Astrocyte (in vitro differentiated cells and primary cell): ENCODE measurements around the gene YTHDC1. TPM values are rescaled to one million over a fixed set of nuclear protein-coding genes. Genes with fewer than 3 reads are reported as not detected.

Experiments
- DNase-seq: peaks from one replicate; pipeline ENCODE4 v3.0.0-alpha.2; 2010; ENCODE audit warnings: low read depth
- FAIRE-seq: peaks from 2 replicates; lab custom pipeline; 2011; peaks lifted over from hg19 to GRCh38; lab: Jason Lieb, UNC
- H2AFZ ChIP-seq: 2 replicates; pipeline ENCODE4 v1.6.0; 2012; ENCODE audit warnings: low read depth, low read length, inconsistent platforms
- H3K27ac ChIP-seq: 2 replicates; pipeline ENCODE4 v1.5.1; 2011; ENCODE audit warnings: low read depth, low read length, inconsistent platforms
- H3K27me3 ChIP-seq: 2 replicates; pipeline ENCODE4 v1.6.0; 2011; ENCODE audit warnings: low read length, inconsistent platforms; ENCODE audit not compliant: insufficient read depth
- H3K36me3 ChIP-seq: 2 replicates; pipeline ENCODE4 v1.5.1; 2011; ENCODE audit warnings: low read length, inconsistent platforms; ENCODE audit not compliant: insufficient read depth
- H3K4me1 ChIP-seq: 2 replicates; pipeline ENCODE4 v1.5.1; 2011; ENCODE audit warnings: low read length, inconsistent platforms; ENCODE audit not compliant: insufficient read depth
- H3K4me2 ChIP-seq: 2 replicates; pipeline ENCODE4 v1.6.0; 2012; ENCODE audit warnings: low read length, inconsistent platforms
- H3K4me3 ChIP-seq: 2 replicates; pipeline ENCODE4 v1.5.1; 2011; ENCODE audit warnings: low read depth, mild to moderate bottlenecking, low read length, inconsistent platforms; ENCODE audit not compliant: insufficient read depth
- H3K79me2 ChIP-seq: 2 replicates; pipeline ENCODE4 v1.6.0; 2012; ENCODE audit warnings: mild to moderate bottlenecking, low read length, inconsistent platforms; ENCODE audit not compliant: insufficient read depth
- H3K9ac ChIP-seq: 2 replicates; pipeline ENCODE4 v1.6.0; 2012; ENCODE audit warnings: mild to moderate bottlenecking, low read length, inconsistent platforms
- H3K9me3 ChIP-seq: 2 replicates; pipeline ENCODE4 v1.5.1; 2012; ENCODE audit warnings: low read depth, mild to moderate bottlenecking, low read length, inconsistent platforms; ENCODE audit not compliant: insufficient read depth
- H4K20me1 ChIP-seq: 2 replicates; pipeline ENCODE4 v1.6.0; 2012; ENCODE audit warnings: low read length, inconsistent platforms; ENCODE audit not compliant: insufficient read depth
- H3K27ac Mint-ChIP-seq: one replicate; pipeline ENCODE4 v1.8.0; 2021; ENCODE audit warnings: mild to moderate bottlenecking, mixed read lengths; ENCODE audit not compliant: unreplicated experiment
- H3K27me3 Mint-ChIP-seq: one replicate; pipeline ENCODE4 v1.8.0; 2021; ENCODE audit warnings: low read depth, mixed read lengths; ENCODE audit not compliant: unreplicated experiment
- H3K36me3 Mint-ChIP-seq: one replicate; pipeline ENCODE4 v1.8.0; 2021; ENCODE audit warnings: low read depth, mixed read lengths; ENCODE audit not compliant: unreplicated experiment
- H3K4me1 Mint-ChIP-seq: one replicate; pipeline ENCODE4 v1.8.0; 2021; ENCODE audit warnings: low read depth, mixed read lengths; ENCODE audit not compliant: unreplicated experiment
- H3K4me3 Mint-ChIP-seq: one replicate; pipeline ENCODE4 v1.8.0; 2021; ENCODE audit warnings: mild to moderate bottlenecking, moderate library complexity, mixed read lengths; ENCODE audit not compliant: unreplicated experiment
- H3K9me3 Mint-ChIP-seq: one replicate; pipeline ENCODE4 v1.8.0; 2021; ENCODE audit warnings: mild to moderate bottlenecking, mixed read lengths; ENCODE audit not compliant: unreplicated experiment
- EZH2 ChIP-seq: IDR thresholded peaks from 2 replicates; pipeline ENCODE4 v1.6.1; 2012; ENCODE audit warnings: mild to moderate bottlenecking, low read length, inconsistent platforms; ENCODE audit not compliant: insufficient read depth
- total RNA-seq: library from RNA; stranded (reverse); gene quantifications from 2 replicates; pipeline ENCODE4 v1.2.1, GENCODE V29; 2021
- TF ChIP-seq, protein P1 (sequence below): IDR thresholded peaks from 2 replicates; pipeline ENCODE4 v1.5.1; 2011; ENCODE audit warnings: low read depth, mild to moderate bottlenecking, inconsistent platforms, low read length, moderate library complexity; ENCODE audit not compliant: insufficient read depth

Gene YTHDC1
- total RNA-seq, 1 donor from 2014 or later, result 95.9 TPM

DNA sequence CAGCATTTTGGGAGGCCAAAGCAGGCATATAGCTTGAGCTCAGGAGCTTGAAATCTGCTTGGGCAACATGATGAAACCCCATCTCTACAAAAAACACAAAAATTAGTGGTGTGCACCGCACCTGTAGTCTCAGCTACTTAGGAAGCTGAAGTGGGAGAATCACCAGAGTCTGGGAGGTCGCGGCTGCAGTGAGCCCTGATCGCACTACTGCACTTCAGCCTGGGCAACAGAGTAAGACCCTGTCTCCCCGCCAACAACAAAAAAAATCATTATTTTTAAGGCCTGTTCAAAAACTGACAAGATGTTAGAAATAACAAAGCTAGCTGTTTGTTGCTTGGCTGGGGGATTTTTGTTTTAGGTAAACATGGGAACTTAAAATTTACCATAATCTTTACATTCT lies 5.1 kb downstream of the YTHDC1 start:
- Histone ChIP-seq H3K9ac (no peak overlapping the region), H3K4me3 (no peak overlapping the region), H3K4me2 (no peak overlapping the region), H3K27ac (no peak overlapping the region), H3K36me3 (no peaks in the 10 kb centered on the region), H4K20me1 (peaks cover 91% of the 10 kb centered on the region), H2AFZ (no peak overlapping the region), H3K79me2 (peaks cover 100% of the 10 kb centered on the region), H3K27me3 (no peaks in the 10 kb centered on the region), H3K4me1 (peaks cover 14% of the 10 kb centered on the region), H3K9me3 (no peaks in the 10 kb centered on the region)
- Mint-ChIP-seq H3K27ac (no peak overlapping the region), H3K4me3 (peak overlapping the region; percentile 62), H3K4me1 (peaks cover 38% of the 10 kb centered on the region), H3K36me3 (peaks cover 5% of the 10 kb centered on the region), H3K27me3 (no peaks in the 10 kb centered on the region), H3K9me3 (no peaks in the 10 kb centered on the region)
- no peak for FAIRE-seq
- no peak for DNase-seq
- TF ChIP-seq, protein P1, sequence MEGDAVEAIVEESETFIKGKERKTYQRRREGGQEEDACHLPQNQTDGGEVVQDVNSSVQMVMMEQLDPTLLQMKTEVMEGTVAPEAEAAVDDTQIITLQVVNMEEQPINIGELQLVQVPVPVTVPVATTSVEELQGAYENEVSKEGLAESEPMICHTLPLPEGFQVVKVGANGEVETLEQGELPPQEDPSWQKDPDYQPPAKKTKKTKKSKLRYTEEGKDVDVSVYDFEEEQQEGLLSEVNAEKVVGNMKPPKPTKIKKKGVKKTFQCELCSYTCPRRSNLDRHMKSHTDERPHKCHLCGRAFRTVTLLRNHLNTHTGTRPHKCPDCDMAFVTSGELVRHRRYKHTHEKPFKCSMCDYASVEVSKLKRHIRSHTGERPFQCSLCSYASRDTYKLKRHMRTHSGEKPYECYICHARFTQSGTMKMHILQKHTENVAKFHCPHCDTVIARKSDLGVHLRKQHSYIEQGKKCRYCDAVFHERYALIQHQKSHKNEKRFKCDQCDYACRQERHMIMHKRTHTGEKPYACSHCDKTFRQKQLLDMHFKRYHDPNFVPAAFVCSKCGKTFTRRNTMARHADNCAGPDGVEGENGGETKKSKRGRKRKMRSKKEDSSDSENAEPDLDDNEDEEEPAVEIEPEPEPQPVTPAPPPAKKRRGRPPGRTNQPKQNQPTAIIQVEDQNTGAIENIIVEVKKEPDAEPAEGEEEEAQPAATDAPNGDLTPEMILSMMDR, result no peak
- no peak for TF ChIP-seq EZH2

- H3K79me2 ChIP-seq, result peaks cover 100% of the 10 kb centered on the region
- DNase-seq, result no peak
- no peak overlapping the region for H2AFZ ChIP-seq
- no peak for TF ChIP-seq EZH2
- TF ChIP-seq, protein P1, result no peak
- H3K27me3 Mint-ChIP-seq, result no peaks in the 10 kb centered on the region
- H3K27ac ChIP-seq, result no peak overlapping the region
- H3K36me3 ChIP-seq, result no peaks in the 10 kb centered on the region
- no peak overlapping the region for H3K4me3 Mint-ChIP-seq
- H3K27ac Mint-ChIP-seq, result no peak overlapping the region
- peaks cover 5% of the 10 kb centered on the region for H3K36me3 Mint-ChIP-seq
- FAIRE-seq, result no peak
- H3K4me1 ChIP-seq, result peaks cover 14% of the 10 kb centered on the region
- no peaks in the 10 kb centered on the region for H3K27me3 ChIP-seq
- H3K9me3 ChIP-seq, result no peaks in the 10 kb centered on the region
- H3K9ac ChIP-seq, result no peak overlapping the region
- no peak overlapping the region for H3K4me3 ChIP-seq
- H3K9me3 Mint-ChIP-seq, result no peaks in the 10 kb centered on the region
- no peak overlapping the region for H3K4me2 ChIP-seq
- peaks cover 96% of the 10 kb centered on the region for H4K20me1 ChIP-seq
- peaks cover 45% of the 10 kb centered on the region for H3K4me1 Mint-ChIP-seq
These were observed 5.8 kb downstream of the YTHDC1 start for GRCh38 chr4:68344049-68344448.

DNA sequence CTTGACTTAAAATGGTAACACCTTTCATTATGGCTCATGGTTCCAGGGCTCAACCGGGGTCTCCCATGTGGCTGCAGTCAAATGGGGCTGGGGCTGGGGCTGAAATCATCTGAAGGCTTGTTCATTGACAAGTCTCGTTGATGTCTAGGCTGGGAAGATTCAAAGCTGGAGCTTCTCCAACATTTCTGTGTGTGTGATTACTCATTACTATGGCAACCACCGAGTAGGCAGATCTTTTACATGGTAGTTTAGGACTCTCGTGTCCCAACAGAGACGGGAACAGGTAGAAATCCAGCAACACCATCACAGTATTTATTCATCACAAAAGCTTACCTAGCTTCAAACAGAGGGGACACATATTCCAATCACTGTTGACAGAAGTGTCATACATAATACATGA lies 7.8 kb downstream of the YTHDC1 start:
- FAIRE-seq (no peak), DNase-seq (peak; percentile 58)
- Histone ChIP-seq H4K20me1 (peaks cover 96% of the 10 kb centered on the region), H3K27me3 (no peaks in the 10 kb centered on the region), H3K4me3 (no peak overlapping the region), H3K4me2 (peak overlapping the region; percentile 38), H3K36me3 (peaks cover 5% of the 10 kb centered on the region), H3K79me2 (peaks cover 100% of the 10 kb centered on the region), H3K4me1 (peaks cover 7% of the 10 kb centered on the region), H2AFZ (no peak overlapping the region), H3K9ac (no peak overlapping the region), H3K9me3 (no peaks in the 10 kb centered on the region), H3K27ac (no peak overlapping the region)
- H3K36me3 Mint-ChIP-seq, result peaks cover 3% of the 10 kb centered on the region
- TF ChIP-seq, protein P1, result no peak
- no peak for TF ChIP-seq EZH2
- no peaks in the 10 kb centered on the region for H3K9me3 Mint-ChIP-seq
- peak overlapping the region; percentile 37 for H3K27ac Mint-ChIP-seq
- H3K4me3 Mint-ChIP-seq, result peak overlapping the region; percentile 66
- peaks cover 49% of the 10 kb centered on the region for H3K4me1 Mint-ChIP-seq
- H3K27me3 Mint-ChIP-seq, result no peaks in the 10 kb centered on the region
